HG02884 (cell line): ENCODE measurements around the gene CBFA2T2.
"Not testable (repeated sequence)": the region's sequence is repeated elsewhere in the genome, so short reads cannot be mapped to it uniquely, and the experiment has no call there.

Source experiments
- ATAC-seq: cut with Tn5 transposase; IDR thresholded peaks from one replicate; pipeline ENCODE4 v1.9.1; 2021; ENCODE audit warnings: mild to moderate bottlenecking, moderate library complexity; ENCODE audit not compliant: unreplicated experiment

CBFA2T2 gene

DNA sequence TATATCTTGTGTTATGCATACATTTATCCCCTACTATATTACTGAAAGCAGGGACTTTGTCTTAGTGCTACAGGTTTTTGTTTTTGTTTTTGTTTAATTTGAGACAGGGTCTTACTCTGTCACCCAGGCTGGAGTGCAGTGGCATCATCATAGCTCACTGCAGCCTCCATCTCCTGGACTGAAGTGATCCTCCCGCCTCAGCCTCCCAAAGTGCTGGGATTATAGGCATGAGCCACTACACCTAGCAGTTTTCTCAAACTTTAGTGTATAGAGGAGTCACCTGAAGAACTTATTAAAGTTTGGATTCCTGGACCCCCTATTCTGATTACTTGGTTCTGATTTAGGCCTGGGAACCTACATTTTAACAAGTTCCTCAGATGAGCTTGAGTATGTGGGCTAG is 51.9 kb downstream of the CBFA2T2 start:
- no peak for ATAC-seq

DNA sequence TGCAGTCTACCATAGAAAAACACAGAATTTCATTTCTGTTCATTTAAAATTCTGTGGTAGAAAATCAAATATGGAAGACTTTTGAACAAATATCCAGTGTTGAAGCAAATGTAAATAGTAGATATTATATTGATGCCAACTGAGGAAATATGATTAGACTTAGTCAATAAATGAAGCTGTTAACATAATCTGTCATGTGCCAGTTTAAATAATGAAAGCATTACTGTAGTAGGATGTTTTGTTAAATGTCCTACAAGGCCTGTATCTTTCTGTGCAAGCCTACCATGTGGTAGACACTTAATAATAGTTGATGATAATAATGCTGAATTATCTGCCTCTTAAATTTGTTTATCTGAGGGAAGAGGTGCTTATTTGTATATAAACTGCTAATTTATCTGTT is 55.9 kb downstream of the CBFA2T2 start:
- no peak for ATAC-seq

DNA sequence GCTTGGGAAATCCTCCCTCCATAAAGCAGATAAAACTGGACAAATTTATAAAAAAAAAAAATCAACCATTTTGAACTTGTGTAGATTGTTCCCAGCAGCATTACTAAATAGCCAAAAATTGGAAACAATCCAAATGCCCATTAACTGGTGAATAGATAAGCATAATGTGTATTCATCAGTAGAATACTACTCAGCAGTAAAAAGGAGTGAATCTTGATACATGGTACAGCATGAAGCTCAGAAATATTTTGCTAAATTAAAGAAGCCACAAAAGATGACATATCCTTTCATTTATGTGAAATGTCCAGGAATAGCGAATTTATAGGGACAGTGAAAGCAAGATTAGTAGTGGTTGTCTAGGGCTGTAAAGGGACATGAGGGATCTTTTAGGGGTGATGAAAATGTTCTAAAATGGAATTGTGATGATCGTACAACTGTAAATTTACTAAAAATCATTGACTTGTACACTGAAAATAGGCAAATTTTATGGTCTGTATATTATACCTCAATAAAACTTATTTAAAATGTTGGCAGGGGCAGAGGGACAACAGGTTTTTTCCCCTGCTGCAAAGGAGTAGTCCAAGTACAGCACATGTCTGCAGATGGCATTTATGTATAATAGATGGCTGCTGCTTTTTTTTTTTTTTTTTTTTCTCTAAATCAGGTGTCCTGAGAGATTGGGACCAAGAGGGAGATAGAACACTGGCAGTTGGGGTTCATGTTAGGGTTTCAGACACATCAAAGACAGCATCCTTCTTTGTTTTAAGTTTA is 59.5 kb downstream of the CBFA2T2 start:
- ATAC-seq: no peak

DNA sequence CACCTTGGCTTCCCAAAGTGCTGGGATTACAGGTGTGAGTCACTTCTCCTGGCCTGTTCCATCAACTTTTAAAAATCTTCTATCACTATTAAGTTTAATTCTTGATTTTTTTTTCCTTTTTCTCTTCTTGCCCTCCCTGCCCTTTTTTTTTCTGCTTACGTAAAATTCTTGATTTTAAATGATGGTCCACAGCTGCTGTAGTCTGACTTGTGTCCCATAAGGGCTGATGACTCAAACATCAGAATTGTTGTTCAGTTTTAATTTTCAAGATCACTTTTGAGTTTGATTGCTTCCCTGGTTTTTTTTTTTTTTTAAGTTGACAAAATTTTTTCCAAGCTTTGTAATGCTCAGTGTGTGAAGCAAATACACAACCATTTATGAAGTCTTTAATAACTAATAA is 61.9 kb downstream of the CBFA2T2 start:
- no peak for ATAC-seq

DNA sequence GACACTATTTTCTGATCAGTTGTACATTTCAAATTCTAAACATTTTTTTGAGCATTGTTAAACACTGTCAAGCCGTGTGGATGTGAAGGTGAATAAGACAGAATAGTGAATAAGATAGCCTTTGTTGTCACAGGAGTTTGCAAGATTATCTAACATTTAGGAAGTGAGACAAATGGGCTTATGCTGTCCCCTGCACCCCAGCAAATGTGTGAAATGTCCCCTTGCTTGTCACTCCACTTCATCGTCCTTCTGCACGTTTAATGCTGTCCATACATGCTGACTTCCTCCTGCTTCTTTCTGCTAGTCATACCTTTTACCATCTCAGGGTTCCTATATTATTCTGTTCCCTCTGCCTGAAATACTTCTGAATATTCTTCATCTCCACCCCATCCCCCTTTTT is 62.6 kb downstream of the CBFA2T2 start:
- no peak for ATAC-seq

DNA sequence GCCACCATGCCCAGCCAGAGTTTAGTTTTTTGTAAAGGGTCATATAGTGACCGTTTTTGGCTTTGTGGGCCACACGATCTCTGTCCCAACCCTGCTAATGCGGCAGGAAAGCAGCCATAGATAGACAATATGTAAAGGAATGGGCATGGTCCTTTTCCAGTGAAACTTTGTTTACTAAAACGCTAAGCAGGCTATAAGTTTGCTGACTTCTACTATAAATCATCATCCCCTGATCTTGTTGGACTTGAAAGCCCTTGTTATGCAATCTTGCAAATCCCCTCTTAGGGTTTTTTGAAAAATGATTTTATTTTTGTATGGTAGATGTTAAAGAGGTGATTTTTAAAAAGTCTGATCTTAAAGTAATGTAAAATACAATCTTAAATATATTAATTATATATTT is 63.6 kb downstream of the CBFA2T2 start:
- no peak for ATAC-seq

DNA sequence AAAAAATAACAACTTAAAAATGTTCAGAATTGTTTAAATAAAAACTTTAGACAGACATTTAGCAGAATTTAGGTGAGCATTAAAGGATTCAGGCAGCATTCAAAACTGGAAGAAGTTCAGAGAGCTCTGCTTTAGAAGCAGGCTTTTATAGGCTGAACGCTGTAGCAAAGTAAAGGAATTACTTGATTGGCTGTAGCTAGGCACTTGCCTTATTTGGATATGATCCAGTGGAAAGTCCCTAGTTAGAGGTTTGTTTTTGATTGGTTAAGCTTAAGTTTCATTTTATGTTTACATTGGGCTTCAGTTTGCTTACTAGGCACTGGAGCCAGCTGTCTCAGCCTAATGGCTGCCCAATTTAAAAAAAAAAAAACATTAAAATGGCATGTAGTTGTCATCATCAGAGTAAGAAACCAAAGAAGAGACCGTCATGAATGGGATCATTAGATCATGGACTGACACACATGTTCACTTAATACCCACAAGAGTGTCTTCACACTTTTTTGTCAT is 65.1 kb downstream of the CBFA2T2 start:
- ATAC-seq: peak; percentile 97

DNA sequence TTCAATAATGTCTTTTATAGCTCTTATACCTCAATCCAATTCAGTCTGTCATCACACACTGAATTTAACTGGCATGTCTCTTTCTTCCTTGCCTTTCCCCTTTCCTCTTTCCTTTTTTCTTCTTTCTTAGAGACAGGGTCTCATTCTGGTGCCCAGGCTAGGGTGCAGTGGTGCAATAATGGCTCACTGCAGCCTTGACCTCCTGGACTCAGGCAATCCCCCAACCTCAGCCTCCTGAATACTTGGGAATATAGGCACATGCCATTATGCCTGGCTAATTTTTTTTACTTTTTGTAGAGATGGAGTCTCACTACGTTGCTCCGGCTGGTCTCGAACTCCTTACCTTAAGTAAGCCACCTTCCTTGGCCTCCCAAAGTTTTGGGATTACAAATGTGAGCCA is 65.9 kb downstream of the CBFA2T2 start:
- ATAC-seq: no peak

DNA sequence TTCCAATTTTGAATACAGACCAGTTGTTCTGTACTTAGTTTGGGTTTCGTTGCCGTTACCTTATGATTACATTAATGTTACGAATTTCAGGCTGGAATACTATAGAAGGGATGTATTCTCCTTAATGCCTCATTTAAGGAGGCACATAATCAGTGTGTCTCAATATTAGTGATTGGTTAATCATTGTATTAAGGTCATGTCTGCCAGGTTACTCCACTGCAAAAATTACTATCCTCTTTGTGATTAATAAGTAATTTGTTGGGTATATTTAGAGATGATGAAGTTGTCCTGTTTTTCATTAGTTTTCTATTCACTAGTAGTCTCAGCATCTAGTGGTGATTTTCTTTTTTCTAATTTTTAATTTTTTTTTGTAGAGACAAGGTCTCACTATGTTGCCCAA is 66.3 kb downstream of the CBFA2T2 start:
- no peak for ATAC-seq

DNA sequence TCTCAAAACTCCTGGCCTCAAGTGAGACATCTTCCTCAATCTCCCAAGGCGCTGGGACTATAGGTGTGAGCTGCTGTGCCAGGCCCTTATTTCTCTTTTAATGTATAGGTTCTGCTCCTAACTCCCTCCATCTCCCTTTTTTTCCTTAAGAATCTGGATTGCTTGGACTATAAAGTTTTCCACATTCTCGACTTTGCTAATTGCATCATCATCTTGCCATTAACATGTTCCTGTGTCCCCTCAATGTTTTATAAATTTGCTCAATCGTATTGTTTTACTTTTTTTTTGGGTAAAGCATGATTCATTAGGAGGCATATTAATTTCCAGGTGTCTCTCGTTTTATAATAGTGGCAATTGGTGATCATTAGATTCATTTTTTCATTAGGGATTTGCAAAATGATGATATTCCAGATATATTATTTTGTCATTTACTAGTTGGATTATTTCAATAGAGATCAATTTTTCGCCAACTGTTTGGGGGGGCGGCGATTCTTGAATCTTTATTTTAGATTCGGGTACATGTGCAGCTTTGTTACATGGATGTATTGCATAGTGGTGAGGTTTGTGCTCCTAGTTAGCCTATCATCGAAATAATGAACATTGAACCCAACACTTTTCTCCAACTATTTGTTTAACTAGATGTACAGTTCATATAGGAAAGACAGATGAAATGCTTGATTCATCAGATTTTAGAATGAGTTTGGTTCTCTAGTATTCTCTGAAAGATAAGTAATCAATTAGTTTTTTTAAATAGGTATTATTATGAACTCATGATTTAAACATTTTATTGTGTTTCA is 68.7 kb downstream of the CBFA2T2 start:
- ATAC-seq: no peak

DNA sequence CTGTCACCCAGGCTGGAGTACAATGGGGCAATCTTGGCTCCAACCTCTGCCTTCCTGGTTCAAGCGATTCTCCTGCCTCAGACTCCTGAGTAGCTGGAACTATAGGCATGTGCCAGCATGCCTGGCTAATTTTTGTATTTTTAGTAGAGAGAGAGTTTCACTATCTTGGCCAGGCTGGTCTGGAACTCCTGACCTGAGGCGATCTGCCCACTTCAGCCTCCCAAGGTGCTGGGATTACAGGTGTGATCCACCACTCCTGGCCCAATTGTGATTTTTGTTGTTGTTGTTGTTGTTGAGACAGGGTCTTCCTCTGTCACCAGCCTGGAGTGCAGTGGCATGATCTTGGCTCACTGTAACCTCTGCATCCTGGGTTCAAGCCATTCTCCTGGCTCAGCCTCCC is 69.3 kb downstream of the CBFA2T2 start:
- ATAC-seq: no peak

DNA sequence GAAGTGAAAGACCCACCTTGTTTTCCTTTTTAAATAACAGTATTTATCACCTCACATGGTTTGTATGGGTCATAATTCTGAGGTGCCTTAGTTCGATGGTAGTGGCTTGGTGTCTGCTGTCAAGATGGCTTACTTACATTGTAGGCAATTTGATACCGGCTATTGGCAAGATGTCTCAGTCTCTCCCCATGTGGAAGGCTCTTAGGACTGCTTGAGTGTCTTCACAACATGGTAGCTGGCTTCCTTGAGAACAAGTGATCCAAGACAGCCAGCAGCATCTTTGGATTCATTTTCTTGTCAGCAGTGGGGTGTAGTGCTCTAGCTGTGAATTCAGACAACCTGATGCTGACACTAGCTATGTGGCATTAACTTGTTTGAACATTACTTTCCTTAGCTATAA is 70.1 kb downstream of the CBFA2T2 start:
- ATAC-seq: no peak

DNA sequence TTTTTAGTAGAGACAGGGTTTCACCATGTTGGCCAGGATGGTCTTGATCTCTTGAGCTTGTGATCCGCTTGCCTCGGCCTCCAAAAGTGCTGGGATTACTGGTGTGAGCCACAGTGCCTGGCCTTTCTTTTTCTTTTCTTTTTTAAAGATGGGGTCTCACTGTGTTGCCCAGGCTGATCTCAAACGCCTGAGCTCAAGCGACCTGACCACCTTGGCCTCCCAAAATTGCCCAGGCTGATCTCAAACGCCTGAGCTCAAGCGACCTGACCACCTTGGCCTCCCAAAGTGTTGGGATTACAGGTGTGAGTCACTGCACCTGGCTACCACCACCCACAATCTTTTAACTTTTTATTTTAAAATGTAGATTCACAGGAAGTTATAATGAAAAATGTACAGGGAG is 71.2 kb downstream of the CBFA2T2 start:
- ATAC-seq: not testable (repeated sequence)

DNA sequence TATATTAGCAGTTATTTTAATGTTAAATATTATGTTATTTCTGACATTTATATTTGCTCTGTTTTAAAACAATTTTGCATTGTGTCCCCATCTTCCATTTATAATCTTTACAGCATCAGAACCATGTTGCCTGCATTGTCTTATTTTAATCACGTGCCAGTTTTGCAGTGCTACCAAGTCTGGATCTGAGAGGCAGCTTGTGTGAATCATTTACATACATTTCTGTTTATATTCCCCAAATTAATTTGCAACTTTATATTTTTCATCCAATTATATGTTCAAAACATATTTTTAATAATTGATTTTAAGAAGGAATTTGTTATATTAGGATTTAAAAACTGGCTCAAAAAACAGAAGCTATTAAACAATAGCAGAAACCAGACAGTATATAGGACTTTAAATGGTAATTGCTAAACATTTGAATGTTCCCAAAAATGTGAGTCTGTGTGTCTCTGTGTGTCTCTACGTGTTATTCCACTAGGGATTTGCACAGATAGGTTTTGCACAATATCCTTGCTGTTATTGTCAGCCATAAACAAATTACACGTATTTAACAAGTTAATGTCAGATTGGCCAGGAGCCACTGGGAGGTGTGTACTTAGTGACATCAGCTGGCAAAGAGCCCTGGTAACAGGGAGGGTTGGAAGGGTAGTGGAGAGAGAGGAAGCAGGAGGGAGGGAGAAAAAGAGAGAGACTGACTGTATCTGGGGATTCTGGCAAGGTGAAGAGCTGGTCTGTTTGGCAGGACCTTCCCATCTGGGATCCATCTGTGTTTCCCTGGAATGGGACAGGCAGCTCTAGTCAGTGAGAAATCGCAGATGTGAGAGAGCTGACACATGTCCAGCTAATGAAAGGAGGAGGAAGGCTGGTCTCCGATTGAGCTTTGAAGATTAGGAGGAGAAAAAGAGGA is 72.1 kb downstream of the CBFA2T2 start:
- ATAC-seq: no peak

DNA sequence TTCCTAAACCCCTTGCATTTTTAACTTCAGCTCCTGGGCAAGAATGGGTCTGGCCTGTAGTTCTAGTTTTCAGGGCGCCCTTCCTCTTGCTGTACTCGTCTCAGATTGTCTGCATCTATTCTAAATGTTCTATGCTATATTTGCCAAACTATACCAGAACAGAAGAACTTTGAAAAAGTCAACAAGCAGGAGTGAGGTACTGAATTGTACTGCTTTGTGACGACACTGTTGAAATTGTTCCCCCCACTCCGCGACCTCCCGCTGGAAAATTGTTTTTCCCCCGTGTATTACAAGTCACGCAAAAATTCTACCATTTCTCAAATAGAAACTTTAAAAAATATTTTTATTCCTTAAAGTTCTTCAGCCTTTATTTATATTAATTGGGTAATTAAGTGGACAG is 73.9 kb downstream of the CBFA2T2 start:
- ATAC-seq: no peak

DNA sequence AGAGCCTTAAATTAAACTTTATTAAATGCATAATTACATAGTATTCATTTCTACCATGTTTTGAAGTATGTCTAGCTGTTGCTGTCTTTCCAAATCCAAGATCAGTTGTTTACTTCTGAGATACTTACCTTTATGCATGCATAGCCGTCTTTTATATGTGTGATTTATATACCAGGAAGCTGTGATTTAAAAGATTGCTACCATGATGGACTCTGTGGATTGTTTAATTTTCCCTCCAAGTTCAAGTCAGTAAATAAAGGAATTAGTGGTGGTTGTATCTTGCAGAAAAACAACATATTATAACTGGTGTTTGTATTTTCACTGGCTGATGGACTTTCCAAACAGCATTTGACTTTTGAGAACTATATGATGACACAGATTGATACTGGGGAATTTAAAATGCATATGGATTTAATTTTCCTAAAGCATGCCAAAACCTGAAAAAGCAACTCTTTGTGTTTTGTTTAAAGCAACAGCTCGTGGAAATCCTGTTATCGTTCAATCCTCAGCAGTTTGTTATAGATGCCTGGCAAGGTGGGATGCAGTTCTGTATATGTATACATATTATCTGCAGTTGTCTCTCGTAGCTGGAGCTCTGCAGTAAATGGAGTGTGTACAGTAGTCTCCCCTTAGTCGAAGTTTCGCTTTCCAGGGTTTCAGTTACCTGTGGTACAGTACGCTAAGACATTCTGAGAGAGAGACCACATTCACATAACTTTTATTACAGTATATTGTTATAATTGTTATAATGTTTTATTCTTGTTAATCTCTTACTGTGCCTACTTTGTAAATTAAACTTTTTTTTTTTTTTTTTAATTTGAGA is 77.1 kb downstream of the CBFA2T2 start:
- no peak for ATAC-seq

DNA sequence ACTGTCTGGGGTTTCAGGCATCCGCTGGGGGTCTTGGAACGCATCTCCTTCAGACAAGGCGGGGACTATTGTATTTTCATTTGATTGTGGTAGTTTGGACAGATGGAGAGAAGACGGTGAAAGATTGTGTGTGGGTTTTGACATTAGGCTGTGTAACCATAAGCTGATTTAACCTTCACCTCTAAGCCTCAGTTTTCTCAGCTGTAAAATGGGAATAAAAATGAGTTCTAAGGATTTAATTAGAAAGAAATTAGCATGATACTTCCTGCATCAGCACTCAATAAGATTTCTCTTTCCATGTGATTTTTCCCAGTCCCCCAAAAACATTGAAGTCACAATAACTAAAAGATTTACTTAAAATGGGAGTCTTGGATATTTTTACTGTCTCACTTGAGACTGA is 78.1 kb downstream of the CBFA2T2 start:
- no peak for ATAC-seq

DNA sequence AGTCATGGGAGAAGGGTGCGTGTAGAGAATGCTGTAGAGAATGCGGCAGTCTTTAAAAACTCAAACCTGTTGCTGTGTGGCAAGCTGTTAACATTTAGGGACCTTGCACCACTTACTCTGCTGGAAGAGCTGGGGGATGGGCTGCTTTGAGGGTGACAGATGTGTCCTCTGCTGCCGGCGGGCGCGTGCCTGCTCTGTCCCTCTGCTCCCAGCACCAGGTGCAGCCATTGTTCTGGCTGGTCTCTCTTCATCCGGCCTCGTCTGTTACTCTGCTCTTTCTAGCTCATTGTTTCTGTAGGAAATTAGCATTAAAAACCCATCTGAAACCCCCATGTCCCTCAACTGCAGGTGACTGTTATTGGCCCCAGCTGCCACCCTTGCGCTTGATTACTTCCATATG is 78.5 kb downstream of the CBFA2T2 start:
- ATAC-seq: no peak

DNA sequence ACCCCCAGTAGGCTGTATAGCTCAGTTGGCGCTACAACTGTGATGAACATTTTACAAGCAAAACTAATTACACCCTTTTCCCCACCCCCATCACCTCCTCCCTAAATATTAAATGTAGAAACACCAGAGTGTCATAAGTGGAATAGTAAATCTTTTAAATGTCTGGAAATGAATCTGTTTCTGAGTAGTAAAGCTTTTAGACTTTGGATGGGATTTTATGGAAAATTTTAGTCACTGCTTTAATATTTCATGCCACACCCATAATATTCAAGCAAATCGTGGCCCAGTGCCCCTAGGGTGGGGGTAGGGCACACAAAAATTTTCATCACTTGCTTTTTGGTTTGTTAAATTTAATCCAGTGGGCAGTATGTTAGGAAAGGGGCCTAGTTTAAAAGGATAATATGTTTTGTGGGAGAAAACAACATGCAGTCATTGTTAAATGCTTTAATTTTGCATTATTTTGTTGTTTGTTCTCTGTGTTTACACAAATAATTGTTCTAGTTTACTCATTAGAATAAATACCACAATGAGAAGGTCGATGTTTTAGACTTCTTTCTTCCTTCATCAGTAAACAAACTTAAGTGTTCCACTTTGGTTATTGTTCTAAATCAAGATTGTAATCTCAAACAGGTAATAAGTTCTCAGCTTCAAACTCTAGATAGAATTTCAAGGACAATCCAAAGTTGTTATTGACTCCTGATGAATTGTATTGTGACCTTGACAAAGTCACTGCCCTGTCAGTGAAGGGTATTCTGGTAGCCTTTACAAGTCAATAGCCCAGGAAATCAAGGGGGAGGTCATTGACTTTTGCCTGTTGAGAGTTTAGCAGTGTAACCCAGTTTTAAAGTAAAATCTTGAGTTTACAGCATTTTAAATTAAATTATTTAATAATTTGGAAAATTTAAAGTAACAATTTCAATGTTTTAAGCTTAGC is 79.2 kb downstream of the CBFA2T2 start:
- ATAC-seq: no peak
